NCI-H2081 (cell line): ENCODE results near the gene ABCG1.

Experiments used
- DNase-seq, 2 experiments: peaks; one replicate each; lab custom pipeline; 2025; lab: John Stamatoyannopoulos, UW

The ABCG1 gene

GRCh38 chr21:42306366-42307035, 87.6 kb downstream of the ABCG1 start:
- DNase-seq = peak; percentile 74 to 90

GRCh38 chr21:42307106-42307505, 88.2 kb downstream of the ABCG1 start:
- DNase-seq = no peak

- no peak for DNase-seq
Measured at GRCh38 chr21:42308161-42308913, 89.4 kb downstream of the ABCG1 start.

GRCh38 chr21:42308914-42309752, 90.2 kb downstream of the ABCG1 start:
- DNase-seq = no peak

- peak; percentile 65 to 68 for DNase-seq
Measured at GRCh38 chr21:42309753-42310213, 90.8 kb downstream of the ABCG1 start.

GRCh38 chr21:42310411-42311001, 91.6 kb downstream of the ABCG1 start:
- DNase-seq = no peak

- peak in 1 of 2 experiments; percentile 20 for DNase-seq
Measured at GRCh38 chr21:42311160-42311559, 92.2 kb downstream of the ABCG1 start.

GRCh38 chr21:42311816-42312625, 93.1 kb downstream of the ABCG1 start:
- DNase-seq = no peak

GRCh38 chr21:42312626-42313104, 93.7 kb downstream of the ABCG1 start:
- peak; percentile 25 to 73 for DNase-seq

- peak; percentile 60 to 89 for DNase-seq
Measured at GRCh38 chr21:42313501-42313969, 94.6 kb downstream of the ABCG1 start.

GRCh38 chr21:42314616-42315295, 95.8 kb downstream of the ABCG1 start:
- DNase-seq = no peak

- DNase-seq = peak; percentile 91 to 97
Measured at GRCh38 chr21:42315296-42315891, 96.5 kb downstream of the ABCG1 start, which contains the start of gene TFF3. TSS of gene TFF3 (minus strand) at chr21:42315409. CDS start at chr21:42315374, 35 bp downstream.

- DNase-seq = peak; percentile 17 to 18
Measured at GRCh38 chr21:42316891-42317290, 98.0 kb downstream of the ABCG1 start.

- DNase-seq = peak; percentile 79 to 92
Measured at GRCh38 chr21:42317341-42317741, 98.4 kb downstream of the ABCG1 start.

GRCh38 chr21:42317826-42318746, 99.1 kb downstream of the ABCG1 start:
- DNase-seq = peak; percentile 17 to 53

GRCh38 chr21:42319376-42319775, 100.4 kb downstream of the ABCG1 start:
- no peak for DNase-seq

- DNase-seq = no peak
Measured at GRCh38 chr21:42319851-42320572, 101.1 kb downstream of the ABCG1 start.

GRCh38 chr21:42320791-42321190, 101.9 kb downstream of the ABCG1 start:
- no peak for DNase-seq
